ENCODE results near the gene LAMA2. TPM values are rescaled to one million over a fixed set of nuclear protein-coding genes. Genes with fewer than 3 reads are reported as not detected.

Gene LAMA2
- total and polyA plus RNA-seq, 4 donors, result 5.2 to 105 (median 45.9) TPM

DNA sequence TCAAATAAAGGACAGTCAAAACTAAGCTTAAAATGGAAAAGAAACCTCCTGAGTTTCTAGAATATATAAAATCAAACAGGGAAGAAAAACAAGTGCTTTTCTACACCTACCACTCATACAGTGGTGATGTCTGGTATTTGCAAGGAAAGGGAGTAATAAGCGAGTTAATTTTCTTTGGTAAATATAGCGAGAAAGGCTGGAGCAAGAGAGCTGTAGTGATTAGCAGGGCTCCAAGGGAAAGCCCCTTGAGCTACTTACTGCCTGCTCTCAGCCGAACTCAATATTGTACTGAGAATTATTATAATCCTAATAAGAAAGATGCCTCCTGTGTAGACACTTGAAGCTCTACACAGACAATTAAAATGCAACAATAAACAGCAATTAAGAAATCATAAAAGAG lies 296.3 kb downstream of the LAMA2 start:
- Histone ChIP-seq H3K36me3 (ENCODE audit: control insufficient read depth in 4 of 4, insufficient read depth in 4 of 4, low read length in 4 of 4) (peaks cover 0 to 3% (median 0%) of the 10 kb centered on the region in 4 donors), H3K9ac (ENCODE audit: insufficient read depth in 1 of 2, low read length in 2 of 2) (no peak overlapping the region), H3K27ac (ENCODE audit: low read depth in 1 of 2, low read length in 1 of 2) (no peak overlapping the region), H3K4me3 (no peak overlapping the region), H3K4me1 (ENCODE audit: control insufficient read depth in 5 of 5, insufficient read depth in 5 of 5, low read length in 5 of 5) (peaks cover 0 to 23% (median 10%) of the 10 kb centered on the region in 5 donors), H3K9me3 (ENCODE audit: control insufficient read depth in 4 of 4, insufficient read depth in 3 of 4, low read length in 3 of 4) (no peaks in the 10 kb centered on the region), H3K27me3 (ENCODE audit: control insufficient read depth in 3 of 3, insufficient read depth in 3 of 3, low read length in 2 of 3) (no peaks in the 10 kb centered on the region)
- 70 to 82% methylated on average over 3 of the region's 3 CpGs for WGBS, 2 donors
- no peak for DNase-seq
- no peak for ATAC-seq (ENCODE audit: insufficient read depth, low FRiP score)
- TF ChIP-seq CTCF (IDR thresholded peaks at IDR 0.05; ENCODE audit: control extremely low read depth, extremely low read depth), result no peak

GRCh38 chr6:129181001-129181400 lies 298.1 kb downstream of the LAMA2 start:
- Histone ChIP-seq H3K9me3 (ENCODE audit: control insufficient read depth in 4 of 4, insufficient read depth in 3 of 4, low read length in 3 of 4) (no peaks in the 10 kb centered on the region), H3K27ac (ENCODE audit: low read depth in 1 of 2, low read length in 1 of 2) (no peak overlapping the region), H3K4me1 (ENCODE audit: control insufficient read depth in 5 of 5, insufficient read depth in 5 of 5, low read length in 5 of 5) (peaks cover 0 to 32% (median 14%) of the 10 kb centered on the region in 5 donors), H3K9ac (ENCODE audit: insufficient read depth in 1 of 2, low read length in 2 of 2) (no peak overlapping the region), H3K4me3 (no peak overlapping the region), H3K27me3 (ENCODE audit: control insufficient read depth in 3 of 3, insufficient read depth in 3 of 3, low read length in 2 of 3) (no peaks in the 10 kb centered on the region), H3K36me3 (ENCODE audit: control insufficient read depth in 4 of 4, insufficient read depth in 4 of 4, low read length in 4 of 4) (peaks cover 0 to 3% (median 0%) of the 10 kb centered on the region in 4 donors)
- TF ChIP-seq CTCF (IDR thresholded peaks at IDR 0.05; ENCODE audit: control extremely low read depth, extremely low read depth), result no peak
- 68 to 82% methylated on average over 2 of the region's 2 CpGs for WGBS, 2 donors
- DNase-seq, result peak in 1 of 3 donors; percentile 20
- ATAC-seq (ENCODE audit: insufficient read depth, low FRiP score), result no peak

DNA sequence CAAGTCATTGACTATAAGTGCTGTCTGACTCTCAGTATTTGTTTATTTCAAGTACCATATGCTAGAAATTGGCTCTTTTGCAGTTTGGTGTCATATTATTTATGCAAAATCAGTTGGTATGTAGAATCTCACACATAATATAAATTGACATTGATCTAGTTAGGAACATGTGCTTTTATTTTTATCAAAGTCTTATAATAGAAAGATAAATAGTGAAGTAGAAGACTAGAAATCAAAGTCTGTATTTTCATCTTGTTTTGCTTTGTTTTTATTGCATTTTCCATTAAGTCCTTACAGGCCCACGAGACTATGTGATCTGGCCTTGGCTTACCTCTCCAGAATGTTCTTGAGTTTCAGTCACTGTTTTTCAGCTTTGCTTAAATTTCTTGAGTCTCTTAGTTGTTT lies 300.3 kb downstream of the LAMA2 start:
- WGBS, 2 donors, result 71 to 89% methylated on average over 1 of the region's 1 CpG
- Histone ChIP-seq H3K4me1 (ENCODE audit: control insufficient read depth in 5 of 5, insufficient read depth in 5 of 5, low read length in 5 of 5) (peaks cover 0 to 35% (median 14%) of the 10 kb centered on the region in 5 donors), H3K9ac (ENCODE audit: insufficient read depth in 1 of 2, low read length in 2 of 2) (no peak overlapping the region), H3K27me3 (ENCODE audit: control insufficient read depth in 3 of 3, insufficient read depth in 3 of 3, low read length in 2 of 3) (no peaks in the 10 kb centered on the region), H3K4me3 (no peak overlapping the region), H3K27ac (ENCODE audit: low read depth in 1 of 2, low read length in 1 of 2) (peak overlapping the region in 1 of 2 donors; percentile 33), H3K36me3 (ENCODE audit: control insufficient read depth in 4 of 4, insufficient read depth in 4 of 4, low read length in 4 of 4) (no peaks in the 10 kb centered on the region), H3K9me3 (ENCODE audit: control insufficient read depth in 4 of 4, insufficient read depth in 3 of 4, low read length in 3 of 4) (no peaks in the 10 kb centered on the region)
- TF ChIP-seq CTCF (IDR thresholded peaks at IDR 0.05; ENCODE audit: control extremely low read depth, extremely low read depth), result no peak
- peak in 2 of 3 donors; percentile 88 to 89 for DNase-seq
- ATAC-seq (ENCODE audit: insufficient read depth, low FRiP score), result no peak
